ENCODE measurements around the gene JAML.

JAML gene

GRCh38 chr11:118247041-118247440, 22.2 kb upstream of the JAML start:
- no peak for DNase-seq
- TF ChIP-seq GATA1 (IDR thresholded peaks at IDR 0.05; ENCODE audit: low read depth, low read length) (no peak), POLR2A (IDR thresholded peaks at IDR 0.05; ENCODE audit: low read length) (no peak)

GRCh38 chr11:118245936-118246562, 21.2 kb upstream of the JAML start:
- no peak for TF ChIP-seq POLR2A (IDR thresholded peaks at IDR 0.05; ENCODE audit: low read length)
- no peak for TF ChIP-seq GATA1 (IDR thresholded peaks at IDR 0.05; ENCODE audit: low read depth, low read length)
- no peak for DNase-seq

GRCh38 chr11:118243993-118244762, 19.4 kb upstream of the JAML start:
- no peak for DNase-seq
- no peak for TF ChIP-seq GATA1 (IDR thresholded peaks at IDR 0.05; ENCODE audit: low read depth, low read length)

GRCh38 chr11:118243161-118243560, 18.4 kb upstream of the JAML start:
- TF ChIP-seq GATA1 (IDR thresholded peaks at IDR 0.05; ENCODE audit: low read depth, low read length) (no peak), POLR2A (IDR thresholded peaks at IDR 0.05; ENCODE audit: low read length) (no peak)
- no peak for DNase-seq

- TF ChIP-seq POLR2A (IDR thresholded peaks at IDR 0.05; ENCODE audit: low read length) (no peak), GATA1 (IDR thresholded peaks at IDR 0.05; ENCODE audit: low read depth, low read length) (no peak)
- DNase-seq, result no peak
These were observed 16.9 kb upstream of the JAML start for GRCh38 chr11:118241764-118242098.

GRCh38 chr11:118240999-118241763, 16.4 kb upstream of the JAML start:
- DNase-seq, result peak; percentile 34 to 47
- TF ChIP-seq POLR2A (IDR thresholded peaks at IDR 0.05; ENCODE audit: low read length), result no peak
- TF ChIP-seq GATA1 (IDR thresholded peaks at IDR 0.05; ENCODE audit: low read depth, low read length), result no peak

- DNase-seq, result no peak
- TF ChIP-seq POLR2A (IDR thresholded peaks at IDR 0.05; ENCODE audit: low read length), result no peak
- no peak for TF ChIP-seq GATA1 (IDR thresholded peaks at IDR 0.05; ENCODE audit: low read depth, low read length)
These were observed 14.8 kb upstream of the JAML start for GRCh38 chr11:118239509-118240205.

- TF ChIP-seq GATA1 (IDR thresholded peaks at IDR 0.05; ENCODE audit: low read depth, low read length) (no peak), POLR2A (IDR thresholded peaks at IDR 0.05; ENCODE audit: low read length) (no peak)
- DNase-seq, result no peak
These were observed 14.1 kb upstream of the JAML start for GRCh38 chr11:118238929-118239328.

- TF ChIP-seq POLR2A (IDR thresholded peaks at IDR 0.05; ENCODE audit: low read length) (no peak), GATA1 (IDR thresholded peaks at IDR 0.05; ENCODE audit: low read depth, low read length) (no peak)
- DNase-seq, result no peak
These were observed 13.6 kb upstream of the JAML start for GRCh38 chr11:118238421-118238820.

- DNase-seq, result no peak
- TF ChIP-seq GATA1 (IDR thresholded peaks at IDR 0.05; ENCODE audit: low read depth, low read length), result no peak
- no peak for TF ChIP-seq POLR2A (IDR thresholded peaks at IDR 0.05; ENCODE audit: low read length)
These were observed 11.4 kb upstream of the JAML start for GRCh38 chr11:118236170-118236569.

- no peak for DNase-seq
- TF ChIP-seq GATA1 (IDR thresholded peaks at IDR 0.05; ENCODE audit: low read depth, low read length) (no peak), POLR2A (IDR thresholded peaks at IDR 0.05; ENCODE audit: low read length) (no peak)
These were observed 10.0 kb upstream of the JAML start for GRCh38 chr11:118234833-118235232.

GRCh38 chr11:118233850-118234249, 9.0 kb upstream of the JAML start:
- no peak for DNase-seq
- no peak for TF ChIP-seq GATA1 (IDR thresholded peaks at IDR 0.05; ENCODE audit: low read depth, low read length)
- TF ChIP-seq POLR2A (IDR thresholded peaks at IDR 0.05; ENCODE audit: low read length), result no peak

- DNase-seq, result no peak
- TF ChIP-seq POLR2A (IDR thresholded peaks at IDR 0.05; ENCODE audit: low read length) (no peak), GATA1 (IDR thresholded peaks at IDR 0.05; ENCODE audit: low read depth, low read length) (no peak)
These were observed 8.6 kb upstream of the JAML start for GRCh38 chr11:118233377-118233776.

GRCh38 chr11:118232659-118233058, 7.8 kb upstream of the JAML start:
- TF ChIP-seq GATA1 (IDR thresholded peaks at IDR 0.05; ENCODE audit: low read depth, low read length) (no peak), POLR2A (IDR thresholded peaks at IDR 0.05; ENCODE audit: low read length) (no peak)
- no peak for DNase-seq

Data from erythroblast (primary cell).